Gastroesophageal sphincter (tissue), 3 donors: ENCODE results near the gene FAM163B.

Experiments used
- CTCF ChIP-seq, 4 experiments: fragments of 200-600 bp in 2 of 4; fragments of 450-650 bp in 2 of 4; sonication (generic) in 1 of 4; IDR thresholded peaks; one replicate each; pipeline ENCODE4 v1.5.1; 2017 to 2019; ENCODE audit warnings: antibody characterized with exemption in 4 of 4, mild to moderate bottlenecking in 2 of 4, moderate library complexity in 2 of 4
- EP300 ChIP-seq: sonication (generic); formaldehyde crosslinking; IDR thresholded peaks from one replicate; pipeline ENCODE4 v1.6.1; 2017; ENCODE audit warnings: antibody characterized with exemption, mild to moderate bottlenecking
- POLR2A ChIP-seq, 2 donors: fragments of 450-650 bp; IDR thresholded peaks; one replicate each; pipeline ENCODE4 v1.6.1; 2017; ENCODE audit warnings: antibody characterized with exemption in 2 of 2, mild to moderate bottlenecking in 2 of 2, moderate library complexity in 1 of 2
- POLR2AphosphoS5 ChIP-seq: sonication (generic); formaldehyde crosslinking; IDR thresholded peaks from one replicate; pipeline ENCODE4 v1.6.1; 2017; ENCODE audit warnings: antibody characterized with exemption

GRCh38 chr9:133645021-133645765, 36.0 kb upstream of the FAM163B start:
- TF ChIP-seq POLR2A (IDR thresholded peaks at IDR 0.05): no peak
- no peak for TF ChIP-seq POLR2AphosphoS5
- no peak for TF ChIP-seq CTCF (IDR thresholded peaks at IDR 0.05)
- no peak for TF ChIP-seq EP300
